Natural killer cell (primary cell): ENCODE data around the gene AFAP1. TPM values are rescaled to one million over a fixed set of nuclear protein-coding genes. Genes with fewer than 3 reads are reported as not detected.

Source experiments
- ATAC-seq, 3 donors: fragments of 150-1000 bp in 2 of 3; fragments of 200-7000 bp in 1 of 3; cut with Tn5 transposase; 1 replicate in 1 of 3; 2 replicates in 2 of 3; pipeline ENCODE4 v1.10.0; 2021; ENCODE audit warnings: mild to moderate bottlenecking in 2 of 3, moderate library complexity in 2 of 3
- DNase-seq, 2 donors: peaks; one replicate each; pipeline versions ENCODE4 v3.0.0 to v3.0.0-alpha.2; 2013 to 2021; ENCODE audit warnings: mixed read lengths in 1 of 2
- H3K27ac ChIP-seq: one replicate; pipeline ENCODE4 v1.5.1; 2013; ENCODE audit warnings: mild to moderate bottlenecking, low read length
- H3K27me3 ChIP-seq: one replicate; pipeline ENCODE4 v1.6.1; 2013; ENCODE audit warnings: low read length; ENCODE audit not compliant: control insufficient read depth, insufficient read depth
- H3K36me3 ChIP-seq: one replicate; pipeline ENCODE4 v1.6.1; 2013; ENCODE audit warnings: low read length; ENCODE audit not compliant: control insufficient read depth, insufficient read depth
- H3K4me1 ChIP-seq: one replicate; pipeline ENCODE4 v1.6.1; 2013; ENCODE audit warnings: low read length; ENCODE audit not compliant: control insufficient read depth, insufficient read depth
- H3K4me3 ChIP-seq: one replicate; pipeline ENCODE4 v1.5.1; 2013; ENCODE audit warnings: low read length
- H3K9me3 ChIP-seq: one replicate; pipeline ENCODE4 v1.6.1; 2013; ENCODE audit warnings: low read length; ENCODE audit not compliant: control insufficient read depth, insufficient read depth
- H3K27ac Mint-ChIP-seq, 2 donors: one replicate each; pipeline ENCODE4 v1.8.0; 2022; ENCODE audit warnings: mild to moderate bottlenecking in 2 of 2, mixed read lengths in 2 of 2, moderate library complexity in 1 of 2
- H3K27me3 Mint-ChIP-seq, 2 donors: one replicate each; pipeline ENCODE4 v1.8.0; 2022; ENCODE audit warnings: low read depth in 2 of 2, mixed read lengths in 2 of 2
- H3K36me3 Mint-ChIP-seq: one replicate; pipeline ENCODE4 v1.8.0; 2022; ENCODE audit warnings: mixed read lengths
- H3K4me1 Mint-ChIP-seq, 2 donors: one replicate each; pipeline ENCODE4 v1.8.0; 2022; ENCODE audit warnings: mixed read lengths in 2 of 2
- H3K4me3 Mint-ChIP-seq: one replicate; pipeline ENCODE4 v1.8.0; 2022; ENCODE audit warnings: mild to moderate bottlenecking, moderate library complexity, mixed read lengths
- H3K9me3 Mint-ChIP-seq, 2 donors: one replicate each; pipeline ENCODE4 v1.8.0; 2022; ENCODE audit warnings: mixed read lengths in 2 of 2
- WGBS: methylation state at CpG from one replicate; pipeline ENCODE4 v1.1.7; 2013; ENCODE audit warnings: missing lambda C conversion rate; ENCODE audit not compliant: insufficient coverage; 5-methylcytosine and 5-hydroxymethylcytosine counted together
- intact Hi-C: fragments of 100-400 bp; cut with micrococcal nuclease; formaldehyde crosslinking; loops from one replicate; pipeline ENCODE4 v1.14.2; 2022
- total RNA-seq, 4 donors: library from RNA; stranded (reverse); fragments of 120-200 nt in 1 of 4; gene quantifications; one replicate each; pipeline versions ENCODE4 v1.2.3 to v1.2.4, GENCODE V29; 2013 to 2022
- TF ChIP-seq, protein P1 (sequence below): fragments of 200-600 bp; IDR thresholded peaks from one replicate; pipeline ENCODE4 v1.8.0; 2022; ENCODE audit warnings: antibody characterized with exemption

AFAP1 gene
- total RNA-seq, 3 donors from 2014 or later (not counting 1 experiment from before 2014, with no cell fraction given) = 4.9 to 12.5 (median 9.5) TPM

DNA sequence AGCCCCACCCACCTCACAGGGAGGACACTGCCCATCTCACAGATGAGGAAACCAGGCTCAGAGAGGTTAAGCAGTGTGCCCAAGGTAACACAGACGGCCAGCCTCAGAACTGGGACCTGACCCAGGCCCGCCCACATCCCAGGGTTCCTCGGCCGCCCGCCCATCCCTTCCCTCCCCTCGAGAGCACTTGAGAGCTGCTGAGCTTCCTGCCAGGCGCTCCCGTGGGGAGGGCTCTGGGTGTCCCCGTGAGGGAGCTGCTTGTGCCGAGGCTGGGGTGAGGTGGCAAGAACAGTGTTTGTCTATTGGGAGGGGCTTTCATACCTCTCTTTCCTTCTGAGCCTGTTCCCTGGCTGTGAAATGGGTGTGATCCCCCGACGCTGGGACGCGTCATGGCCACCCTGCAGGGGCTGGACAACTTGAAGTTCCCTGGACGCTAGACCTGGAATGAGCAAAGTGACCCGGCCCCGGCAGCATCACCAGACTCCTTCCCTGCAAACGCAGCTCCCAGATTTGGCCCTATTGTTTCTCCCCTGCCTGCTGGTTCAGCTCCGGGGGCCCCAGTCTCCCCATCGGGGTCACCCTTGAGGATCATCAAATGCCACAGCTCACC, 204.9 kb downstream of the AFAP1 start:
- no peak for DNase-seq
- H3K27ac ChIP-seq = no peak overlapping the region
- Mint-ChIP-seq H3K9me3 (no peaks in the 10 kb centered on the region), H3K4me1 (no peaks in the 10 kb centered on the region), H3K27ac (no peak overlapping the region), H3K4me3 (no peak overlapping the region), H3K36me3 (no peaks in the 10 kb centered on the region), H3K27me3 (no peaks in the 10 kb centered on the region)
- H3K4me3 ChIP-seq = no peak overlapping the region
- H3K27me3 ChIP-seq = no peaks in the 10 kb centered on the region
- whole genome bisulfite sequencing = 69% methylated on average over 20 of the region's 20 CpGs
- no peaks in the 10 kb centered on the region for H3K9me3 ChIP-seq
- H3K4me1 ChIP-seq = no peaks in the 10 kb centered on the region
- TF ChIP-seq, protein P1, sequence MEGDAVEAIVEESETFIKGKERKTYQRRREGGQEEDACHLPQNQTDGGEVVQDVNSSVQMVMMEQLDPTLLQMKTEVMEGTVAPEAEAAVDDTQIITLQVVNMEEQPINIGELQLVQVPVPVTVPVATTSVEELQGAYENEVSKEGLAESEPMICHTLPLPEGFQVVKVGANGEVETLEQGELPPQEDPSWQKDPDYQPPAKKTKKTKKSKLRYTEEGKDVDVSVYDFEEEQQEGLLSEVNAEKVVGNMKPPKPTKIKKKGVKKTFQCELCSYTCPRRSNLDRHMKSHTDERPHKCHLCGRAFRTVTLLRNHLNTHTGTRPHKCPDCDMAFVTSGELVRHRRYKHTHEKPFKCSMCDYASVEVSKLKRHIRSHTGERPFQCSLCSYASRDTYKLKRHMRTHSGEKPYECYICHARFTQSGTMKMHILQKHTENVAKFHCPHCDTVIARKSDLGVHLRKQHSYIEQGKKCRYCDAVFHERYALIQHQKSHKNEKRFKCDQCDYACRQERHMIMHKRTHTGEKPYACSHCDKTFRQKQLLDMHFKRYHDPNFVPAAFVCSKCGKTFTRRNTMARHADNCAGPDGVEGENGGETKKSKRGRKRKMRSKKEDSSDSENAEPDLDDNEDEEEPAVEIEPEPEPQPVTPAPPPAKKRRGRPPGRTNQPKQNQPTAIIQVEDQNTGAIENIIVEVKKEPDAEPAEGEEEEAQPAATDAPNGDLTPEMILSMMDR = no peak
- no peak for ATAC-seq
- no peaks in the 10 kb centered on the region for H3K36me3 ChIP-seq
- intact Hi-C loops = no loop called here

DNA sequence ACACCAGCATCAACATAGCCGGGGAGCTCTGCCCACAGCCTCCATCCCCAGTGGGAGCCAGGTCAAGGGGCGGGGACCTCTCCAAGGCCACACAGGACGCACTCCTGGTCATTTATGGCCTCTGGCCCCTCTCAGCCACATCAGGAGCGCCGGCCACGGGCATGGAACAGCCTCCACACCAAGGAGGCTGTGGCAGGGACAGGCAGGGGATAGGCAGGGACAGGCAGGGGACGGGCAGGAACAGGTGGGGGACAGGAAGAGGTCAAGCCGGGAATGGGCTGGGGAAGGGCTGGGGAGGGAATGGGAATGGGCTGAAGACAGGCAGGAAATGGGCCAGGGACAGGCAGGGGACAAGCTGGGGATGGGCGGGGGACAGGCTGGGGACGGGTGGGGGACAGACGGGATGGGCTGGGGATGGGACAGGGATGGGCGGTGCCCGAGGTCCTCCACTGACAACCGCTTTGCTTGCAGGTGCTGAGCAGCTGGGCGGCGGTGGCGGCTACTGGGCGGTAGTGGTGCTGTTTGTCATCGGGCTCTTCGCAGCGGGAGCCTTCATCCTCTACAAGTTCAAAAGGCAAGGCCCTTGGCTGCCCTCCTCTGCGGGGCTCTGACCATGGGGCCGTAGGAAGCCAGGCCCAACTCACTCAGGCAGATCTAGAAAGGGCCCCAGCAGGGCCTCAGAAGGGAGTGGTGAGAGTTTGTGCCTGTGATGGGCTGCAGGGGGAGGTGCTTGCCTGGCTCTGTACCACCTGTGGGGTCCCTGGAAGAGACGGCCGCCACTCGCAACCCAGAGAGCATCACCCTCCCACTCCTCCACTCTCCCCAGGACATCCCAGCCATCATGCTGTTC, 205.6 kb downstream of the AFAP1 start:
- WGBS = 62% methylated on average over 26 of the region's 26 CpGs
- ATAC-seq = no peak
- Histone ChIP-seq H3K27ac (no peak overlapping the region), H3K9me3 (no peaks in the 10 kb centered on the region), H3K36me3 (no peaks in the 10 kb centered on the region), H3K4me1 (no peaks in the 10 kb centered on the region), H3K4me3 (no peak overlapping the region), H3K27me3 (no peaks in the 10 kb centered on the region)
- DNase-seq = no peak
- intact Hi-C loops = no loop called here
- H3K36me3 Mint-ChIP-seq = no peaks in the 10 kb centered on the region
- H3K4me1 Mint-ChIP-seq = no peaks in the 10 kb centered on the region
- H3K27me3 Mint-ChIP-seq = no peaks in the 10 kb centered on the region
- no peak overlapping the region for H3K27ac Mint-ChIP-seq
- TF ChIP-seq, protein P1 = no peak
- H3K4me3 Mint-ChIP-seq = no peak overlapping the region
- H3K9me3 Mint-ChIP-seq = no peaks in the 10 kb centered on the region

DNA sequence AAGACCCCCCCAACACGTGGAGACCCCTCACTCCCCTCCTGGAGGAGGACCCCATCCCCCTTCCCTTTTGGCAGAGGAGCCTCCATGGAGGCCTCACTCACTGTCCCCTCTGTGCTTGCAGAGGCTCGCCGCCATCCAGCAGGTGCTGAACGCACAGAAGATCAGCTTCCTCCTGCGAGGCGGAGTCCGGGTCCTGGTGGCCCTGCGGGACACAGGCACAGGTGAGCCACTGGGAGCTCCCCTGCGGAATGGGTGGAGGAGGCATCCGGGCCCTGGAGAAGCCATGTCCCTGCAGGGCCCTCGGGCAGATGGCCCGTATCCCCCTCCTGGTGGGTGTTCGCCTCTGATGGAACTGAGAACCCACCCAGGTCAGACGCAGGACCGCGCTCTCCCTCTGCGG, 206.5 kb downstream of the AFAP1 start:
- H3K9me3 Mint-ChIP-seq = no peaks in the 10 kb centered on the region
- WGBS = 84% methylated on average over 17 of the region's 17 CpGs
- H3K4me1 ChIP-seq = no peaks in the 10 kb centered on the region
- H3K27ac Mint-ChIP-seq = no peak overlapping the region
- no peaks in the 10 kb centered on the region for H3K27me3 Mint-ChIP-seq
- H3K27ac ChIP-seq = no peak overlapping the region
- intact Hi-C loops = no loop called here
- TF ChIP-seq, protein P1 = no peak
- ATAC-seq (no peak), DNase-seq (no peak)
- no peaks in the 10 kb centered on the region for H3K36me3 Mint-ChIP-seq
- no peak overlapping the region for H3K4me3 ChIP-seq
- no peaks in the 10 kb centered on the region for H3K36me3 ChIP-seq
- no peak overlapping the region for H3K4me3 Mint-ChIP-seq
- H3K4me1 Mint-ChIP-seq = no peaks in the 10 kb centered on the region
- no peaks in the 10 kb centered on the region for H3K27me3 ChIP-seq
- no peaks in the 10 kb centered on the region for H3K9me3 ChIP-seq
